Measurements from ENCODE around the gene THAP12.
A peak's percentile ranks its signal among the peaks of the same experiment; 100 is the strongest.
"Not testable (repeated sequence)": the region's sequence is repeated elsewhere in the genome, so short reads cannot be mapped to it uniquely, and the experiment has no call there.

THAP12 gene

GRCh38 chr11:76380977-76381719, at the start of gene THAP12, which contains the start of gene GVQW3:
THAP12 (minus strand) TSS chr11:76381132; CDS start chr11:76380836, 296 bp downstream.
GVQW3 (plus strand) TSS chr11:76381323; CDS start chr11:76381829, 506 bp downstream.
- DNase-seq: peak; percentile 96

GRCh38 chr11:76426660-76427059, 45.7 kb upstream of the THAP12 start:
- no peak for DNase-seq

GRCh38 chr11:76424891-76425290, 44.0 kb upstream of the THAP12 start:
- no peak for DNase-seq

GRCh38 chr11:76424379-76424778, 43.4 kb upstream of the THAP12 start:
- DNase-seq: no peak

- no peak for DNase-seq
These were observed 39.0 kb upstream of the THAP12 start for GRCh38 chr11:76419896-76420295.

GRCh38 chr11:76415073-76415472, 34.1 kb upstream of the THAP12 start:
- DNase-seq: peak; percentile 4

- peak; percentile 87 for DNase-seq
These were observed 30.0 kb upstream of the THAP12 start for GRCh38 chr11:76410851-76411357.

- DNase-seq: peak; percentile 85
These were observed 27.4 kb upstream of the THAP12 start for GRCh38 chr11:76408171-76408965.

GRCh38 chr11:76406359-76406758, 25.4 kb upstream of the THAP12 start:
- DNase-seq: no peak

- DNase-seq: not testable (repeated sequence)
These were observed 20.6 kb upstream of the THAP12 start for GRCh38 chr11:76401484-76401883.

GRCh38 chr11:76400967-76401366, 20.0 kb upstream of the THAP12 start:
- DNase-seq: no peak

GRCh38 chr11:76397383-76397782, 16.5 kb upstream of the THAP12 start:
- no peak for DNase-seq

GRCh38 chr11:76395296-76395695, 14.4 kb upstream of the THAP12 start:
- no peak for DNase-seq

GRCh38 chr11:76394411-76394810, 13.5 kb upstream of the THAP12 start:
- no peak for DNase-seq

- DNase-seq: no peak
These were observed 11.9 kb upstream of the THAP12 start for GRCh38 chr11:76392870-76393269.

GRCh38 chr11:76391811-76392475, 11.0 kb upstream of the THAP12 start:
- DNase-seq: no peak

- DNase-seq: no peak
These were observed 10.1 kb upstream of the THAP12 start for GRCh38 chr11:76391021-76391420.

GRCh38 chr11:76388408-76388807, 7.5 kb upstream of the THAP12 start:
- DNase-seq: no peak

GRCh38 chr11:76385903-76386302, 5.0 kb upstream of the THAP12 start:
- DNase-seq: no peak

- no peak for DNase-seq
These were observed 1.3 kb upstream of the THAP12 start for GRCh38 chr11:76382209-76382608.

- peak; percentile 36 for DNase-seq
These were observed 564 bp downstream of the THAP12 start for GRCh38 chr11:76380159-76380976.

GRCh38 chr11:76379807-76380158, 1.1 kb downstream of the THAP12 start:
- DNase-seq: no peak

All from DMS79 (cell line).